LHCN-M2 (cell line): Measurements from ENCODE around the gene SP140L. TPM values are rescaled to one million over a fixed set of nuclear protein-coding genes. Genes with fewer than 3 reads are reported as not detected.

Source experiments
- total RNA-seq: library from RNA; depleted of rRNA; stranded (reverse); fragments of >200 nt; gene quantifications from 2 replicates; pipeline ENCODE4 v1.2.3, GENCODE V29; 2014; rRNA removed

Gene SP140L
- total RNA-seq, 1 experiment from 2014 or later = 25.4 TPM

Other genes with a start within 250 kb of the SP140L start
- gene SP110, start 107.2 kb upstream of the SP140L start, total RNA-seq = 12.6 and 20.8 TPM in 2 replicates
- gene SP140, start 101.5 kb upstream of the SP140L start, total RNA-seq = 0.34 TPM in 1 of 2 replicates, not detected in the other
- 56.4 and 67.5 TPM in 2 replicates for gene SP100, start 89.0 kb downstream of the SP140L start, total RNA-seq